Upper lobe of left lung (tissue), 4 donors: ENCODE data around the gene EPHA8.

ENCODE experiments used
- EP300 ChIP-seq, 4 donors: sonication (generic); formaldehyde crosslinking; IDR thresholded peaks; one replicate each; pipeline ENCODE4 v1.5.1; 2017; ENCODE audit warnings: antibody characterized with exemption in 4 of 4, control low read depth in 2 of 4
- POLR2A ChIP-seq, 4 donors: fragments of 450-650 bp; IDR thresholded peaks; one replicate each; pipeline ENCODE4 v1.5.1; 2016 to 2017; ENCODE audit warnings: antibody characterized with exemption in 4 of 4, mild to moderate bottlenecking in 2 of 4

GRCh38 chr1:22621761-22622160, 58.5 kb downstream of the EPHA8 start:
- TF ChIP-seq EP300 (IDR thresholded peaks at IDR 0.05) (no peak), POLR2A (IDR thresholded peaks at IDR 0.05) (no peak)
